GM12873 (cell line): ENCODE data around the gene RGS8.

Experiments used
- CTCF ChIP-seq: IDR thresholded peaks from 2 replicates; pipeline ENCODE4 v1.5.1; 2012; ENCODE audit warnings: low read depth, mild to moderate bottlenecking, moderate library complexity, low read length, control low read depth; ENCODE audit not compliant: insufficient read depth; ENCODE audit errors: missing control alignments

The RGS8 gene

GRCh38 chr1:182721525-182721924 is 37.1 kb upstream of the RGS8 start:
- TF ChIP-seq CTCF: no peak

GRCh38 chr1:182720463-182720862 is 36.1 kb upstream of the RGS8 start:
- TF ChIP-seq CTCF: no peak

GRCh38 chr1:182719553-182719952 is 35.2 kb upstream of the RGS8 start:
- TF ChIP-seq CTCF: no peak

GRCh38 chr1:182718311-182718710 is 33.9 kb upstream of the RGS8 start:
- peak; percentile 44 for TF ChIP-seq CTCF

GRCh38 chr1:182716740-182717720 is 32.6 kb upstream of the RGS8 start:
- no peak for TF ChIP-seq CTCF

- TF ChIP-seq CTCF: no peak
These were observed 31.1 kb upstream of the RGS8 start for GRCh38 chr1:182715531-182715930.

- no peak for TF ChIP-seq CTCF
These were observed 30.2 kb upstream of the RGS8 start for GRCh38 chr1:182714546-182714945.
